GM23338 (cell line): ENCODE measurements around the gene PCBP3. TPM values are rescaled to one million over a fixed set of nuclear protein-coding genes. Genes with fewer than 3 reads are reported as not detected.

Experiments
- ATAC-seq: fragments of 200-7000 bp; cut with Tn5 transposase; 3 replicates; pipeline ENCODE4 v1.9.1; 2020
- DNase-seq: peaks from one replicate; pipeline ENCODE4 v3.0.0-alpha.2; 2015; ENCODE audit warnings: low spot score
- H2AFZ ChIP-seq: fragments of 200-600 bp; sonication (generic); 2 replicates; pipeline ENCODE4 v1.8.0; 2016; ENCODE audit warnings: antibody characterized with exemption, mild to moderate bottlenecking, moderate library complexity
- H3F3A ChIP-seq: fragments of 200-600 bp; sonication (generic); replicated peaks from 2 replicates; pipeline ENCODE4 v1.8.0; 2017; ENCODE audit warnings: antibody characterized with exemption, mixed run types, low read depth
- H3K27ac ChIP-seq: fragments of 200-600 bp; sonication (generic); 2 replicates; pipeline ENCODE4 v1.6.1; 2016; ENCODE audit warnings: low read depth
- H3K27me3 ChIP-seq: fragments of 200-600 bp; sonication (generic); 2 replicates; pipeline ENCODE4 v1.8.0; 2016; ENCODE audit warnings: mild to moderate bottlenecking, mixed run types, moderate library complexity; ENCODE audit not compliant: insufficient read depth
- H3K36me3 ChIP-seq: fragments of 200-600 bp; sonication (generic); 2 replicates; pipeline ENCODE4 v1.8.0; 2016; ENCODE audit warnings: mild to moderate bottlenecking; ENCODE audit not compliant: insufficient read depth
- H3K4me1 ChIP-seq: fragments of 200-600 bp; sonication (generic); 2 replicates; pipeline ENCODE4 v1.8.0; 2016; ENCODE audit warnings: mild to moderate bottlenecking, moderate library complexity; ENCODE audit not compliant: insufficient read depth
- H3K4me2 ChIP-seq: fragments of 200-600 bp; sonication (generic); 2 replicates; pipeline ENCODE4 v1.7.1; 2017; ENCODE audit warnings: mixed run types
- H3K4me3 ChIP-seq: fragments of 200-600 bp; sonication (generic); 2 replicates; pipeline ENCODE4 v1.6.1; 2016; ENCODE audit warnings: mixed run types
- H3K79me2 ChIP-seq: fragments of 200-600 bp; sonication (generic); replicated peaks from 2 replicates; pipeline ENCODE4 v1.8.0; 2017; ENCODE audit warnings: mild to moderate bottlenecking; ENCODE audit not compliant: insufficient read depth
- H3K9me2 ChIP-seq: fragments of 200-600 bp; sonication (generic); 2 replicates; pipeline ENCODE4 v1.8.0; 2017; ENCODE audit not compliant: insufficient read depth
- H4K20me1 ChIP-seq: fragments of 200-600 bp; sonication (generic); replicated peaks from 2 replicates; pipeline ENCODE4 v1.8.0; 2017; ENCODE audit warnings: mild to moderate bottlenecking; ENCODE audit not compliant: insufficient read depth
- H3K27ac Mint-ChIP-seq: 2 replicates; pipeline ENCODE4 v1.8.0; 2020; ENCODE audit warnings: inconsistent platforms, mild to moderate bottlenecking, moderate library complexity, mixed read lengths
- H3K27me3 Mint-ChIP-seq: 3 replicates; pipeline ENCODE4 v1.8.0; 2022; ENCODE audit warnings: low read depth, mild to moderate bottlenecking, moderate library complexity, mixed read lengths, inconsistent platforms; ENCODE audit not compliant: insufficient read depth, poor library complexity
- H3K36me3 Mint-ChIP-seq: 3 replicates; pipeline ENCODE4 v1.8.0; 2021; ENCODE audit warnings: low read depth, mild to moderate bottlenecking, inconsistent platforms, moderate library complexity, mixed read lengths
- H3K4me1 Mint-ChIP-seq: 3 replicates; pipeline ENCODE4 v1.8.0; 2020; ENCODE audit warnings: mild to moderate bottlenecking, inconsistent platforms, mixed read lengths
- H3K4me3 Mint-ChIP-seq: 3 replicates; pipeline ENCODE4 v1.8.0; 2021; ENCODE audit warnings: moderate library complexity, mild to moderate bottlenecking, inconsistent platforms, mixed read lengths
- H3K9me3 Mint-ChIP-seq: 3 replicates; pipeline ENCODE4 v1.8.0; 2020; ENCODE audit warnings: moderate library complexity, mild to moderate bottlenecking, inconsistent platforms, mixed read lengths
- CREB1 ChIP-seq: fragments of 250-450 bp; sonication (Bioruptor Pico); IDR thresholded peaks from 2 replicates; pipeline ENCODE4 v1.5.0; 2020; ENCODE audit warnings: low read depth, mild to moderate bottlenecking, moderate library complexity
- CTCF ChIP-seq, 2 experiments: fragments of 200-600 bp in 1 of 2; sonication (generic) in 1 of 2; conservative IDR thresholded peaks; 2 replicates each; pipeline versions ENCODE4 v1.5.1 to v1.6.1; 2016 to 2017; ENCODE audit warnings: antibody characterized with exemption in 2 of 2, low read depth in 2 of 2, mild to moderate bottlenecking in 2 of 2, moderate library complexity in 1 of 2
- ETS1 ChIP-seq: IDR thresholded peaks from 2 replicates; pipeline ENCODE4 v1.6.1; 2016; ENCODE audit warnings: antibody characterized with exemption
- EZH2 ChIP-seq: fragments of 200-600 bp; sonication (generic); IDR thresholded peaks from one replicate; pipeline ENCODE4 v1.8.0; 2017; ENCODE audit warnings: antibody characterized with exemption, mild to moderate bottlenecking, low read depth; ENCODE audit not compliant: unreplicated experiment
- JUNB ChIP-seq: IDR thresholded peaks from one replicate; pipeline ENCODE4 v1.6.1; 2016; ENCODE audit warnings: antibody characterized with exemption; ENCODE audit not compliant: unreplicated experiment
- NANOG ChIP-seq: IDR thresholded peaks from 2 replicates; pipeline ENCODE4 v1.6.1; 2016; ENCODE audit warnings: antibody characterized with exemption, borderline replicate concordance
- REST ChIP-seq: IDR thresholded peaks from one replicate; pipeline ENCODE4 v1.6.1; 2018; ENCODE audit warnings: antibody characterized with exemption; ENCODE audit not compliant: unreplicated experiment
- ZNF462 ChIP-seq: fragments of 250-450 bp; sonication (Bioruptor Pico); IDR thresholded peaks from 2 replicates; pipeline ENCODE4 v1.5.0; 2020; ENCODE audit warnings: mild to moderate bottlenecking, moderate library complexity
- polyA plus RNA-seq: library from polyadenylated mRNA; unstranded; fragments of >200 nt; fragmentation: Nextera tagmentation; extraction: Ambion mirVana; gene quantifications from 2 replicates; pipeline ENCODE4 v1.2.1, GENCODE V29; 2016
- total RNA-seq: library from RNA; depleted of rRNA; stranded (reverse); fragments of >200 nt; shearing (Covaris generic); gene quantifications from 2 replicates; pipeline ENCODE4 v1.2.3, GENCODE V29; 2014

The PCBP3 gene
- total and polyA plus RNA-seq, 2 experiments from 2014 or later = 7.1 to 9.1 TPM

- ATAC-seq (no peak), DNase-seq (no peak)
- TF ChIP-seq ETS1 = no peak
- no peak for TF ChIP-seq NANOG
- TF ChIP-seq REST = no peak
- no peak for TF ChIP-seq JUNB
- no peak for TF ChIP-seq EZH2
- TF ChIP-seq CREB1 = no peak
- no peak for TF ChIP-seq ZNF462
- TF ChIP-seq CTCF (conservative IDR thresholded peaks at IDR 0.05; ENCODE audit: low read depth in 2 of 2) = no peak
- Histone ChIP-seq H3K79me2 (no peaks in the 10 kb centered on the region), H3K4me1 (no peaks in the 10 kb centered on the region), H3K4me2 (no peak overlapping the region), H3K36me3 (no peaks in the 10 kb centered on the region), H2AFZ (no peak overlapping the region), H3K9me2 (no peaks in the 10 kb centered on the region), H4K20me1 (no peaks in the 10 kb centered on the region), H3K27ac (no peak overlapping the region), H3K27me3 (no peaks in the 10 kb centered on the region), H3F3A (no peaks in the 10 kb centered on the region), H3K4me3 (no peak overlapping the region)
- Mint-ChIP-seq H3K36me3 (no peaks in the 10 kb centered on the region; the same call in 2 of the 3 replicates), H3K27ac (no peak overlapping the region), H3K9me3 (no peaks in the 10 kb centered on the region), H3K4me3 (no peak overlapping the region), H3K27me3 (peaks cover 12% of the 10 kb centered on the region), H3K4me1 (peaks cover 10% of the 10 kb centered on the region)
Observed at GRCh38 chr21:45947716-45948255, 304.3 kb downstream of the PCBP3 start.
